Cardiac fibroblast (primary cell): ENCODE measurements around the gene KIAA1755.
A peak's percentile ranks its signal among the peaks of the same experiment; 100 is the strongest.

Experiments used
- DNase-seq, 2 donors: peaks; one replicate each; pipeline versions ENCODE4 v3.0.0 to v3.0.0-alpha.2; 2010; ENCODE audit warnings: low read depth in 2 of 2
- H3K4me3 ChIP-seq, 2 donors: replicated peaks in 1 of 2; 1 replicate in 1 of 2; 2 replicates in 1 of 2; pipeline ENCODE4 v1.5.1; 2011; ENCODE audit warnings: low read depth in 2 of 2, low read length in 2 of 2, mild to moderate bottlenecking in 2 of 2, moderate library complexity in 1 of 2
- CTCF ChIP-seq: IDR thresholded peaks from one replicate; pipeline ENCODE4 v1.5.1; 2011; ENCODE audit warnings: low read depth, mild to moderate bottlenecking, low read length, inconsistent platforms

Gene KIAA1755

GRCh38 chr20:38210741-38211140 lies 49.8 kb downstream of the KIAA1755 start:
- no peak for TF ChIP-seq CTCF
- DNase-seq = peak in 1 of 2 donors; percentile 44
- no peak overlapping the region for H3K4me3 ChIP-seq

- H3K4me3 ChIP-seq = no peak overlapping the region
- DNase-seq = no peak
- TF ChIP-seq CTCF = no peak
Measured at GRCh38 chr20:38209736-38210405, 50.7 kb downstream of the KIAA1755 start.

- DNase-seq = no peak
Measured at GRCh38 chr20:38209054-38209675, 51.4 kb downstream of the KIAA1755 start.

GRCh38 chr20:38208523-38208922 lies 52.0 kb downstream of the KIAA1755 start:
- no peak for TF ChIP-seq CTCF
- DNase-seq = no peak
- no peak overlapping the region for H3K4me3 ChIP-seq

More at GRCh38 chr20:38209054-38209675, 51.4 kb downstream of the KIAA1755 start:
- H3K4me3 ChIP-seq = no peak overlapping the region
- no peak for TF ChIP-seq CTCF

GRCh38 chr20:38208088-38208487 lies 52.4 kb downstream of the KIAA1755 start:
- no peak overlapping the region for H3K4me3 ChIP-seq
- TF ChIP-seq CTCF = no peak
- no peak for DNase-seq

- no peak for TF ChIP-seq CTCF
- DNase-seq = no peak
Measured at GRCh38 chr20:38207621-38208020, 52.9 kb downstream of the KIAA1755 start.

More at GRCh38 chr20:38207621-38208020, 52.9 kb downstream of the KIAA1755 start:
- H3K4me3 ChIP-seq = no peak overlapping the region
